ENCODE measurements around the gene APOO. TPM values are rescaled to one million over a fixed set of nuclear protein-coding genes. Genes with fewer than 3 reads are reported as not detected.
A peak's percentile ranks its signal among the peaks of the same experiment; 100 is the strongest.

The APOO gene
- total and polyA plus RNA-seq, 2 of the 4 experiments (the other 2 are of a cell fraction): 9.0 to 14.2 TPM

- ATAC-seq (ENCODE audit: low read depth) (no peak), DNase-seq (no peak)
- Histone ChIP-seq H3K23ac (ENCODE audit: low read depth, low read length) (no peak overlapping the region), H3K4ac (ENCODE audit: low read depth, low read length) (no peak overlapping the region), H3K14ac (replicated peaks; ENCODE audit: low read depth, low read length) (no peak overlapping the region), H4K91ac (ENCODE audit: insufficient read depth, low read depth, low read length) (no peak overlapping the region), H2BK20ac (ENCODE audit: low read depth, low read length) (no peak overlapping the region), H2AFZ (replicated peaks; ENCODE audit: low read length, poor library complexity) (peak overlapping the region; percentile 33), H4K5ac (ENCODE audit: low read depth, low read length) (no peak overlapping the region), H3K27me3 (ENCODE audit: control insufficient read depth, insufficient read depth, low read length) (peaks cover 2% of the 10 kb centered on the region; the same call in 1 of the 2 replicates), H3K9me1 (ENCODE audit: insufficient read depth, low read length) (no peaks in the 10 kb centered on the region), H3K9ac (ENCODE audit: low read depth, low read length) (no peak overlapping the region), H2BK15ac (ENCODE audit: low read depth, low read length) (no peak overlapping the region), H3K56ac (ENCODE audit: extremely low read depth, insufficient read depth, low read length) (no peak overlapping the region), H2BK120ac (ENCODE audit: low read depth, low read length) (no peak overlapping the region), H3K4me2 (ENCODE audit: low read depth, low read length) (no peak overlapping the region), H4K20me1 (ENCODE audit: insufficient read depth, low read length) (no peaks in the 10 kb centered on the region), H3K9me3 (ENCODE audit: control insufficient read depth, insufficient read depth, low read length) (no peaks in the 10 kb centered on the region), H3K18ac (ENCODE audit: low read depth, low read length) (no peak overlapping the region), H3K27ac (ENCODE audit: insufficient read depth, low read length) (no peak overlapping the region), H3K4me3 (ENCODE audit: insufficient read depth, low read depth, low read length) (no peak overlapping the region), H3K79me1 (ENCODE audit: low read depth in 1 of 2, low read length in 2 of 2) (no peaks in the 10 kb centered on the region), H3K36me3 (ENCODE audit: control insufficient read depth, insufficient read depth, low read length) (no peaks in the 10 kb centered on the region), H4K8ac (ENCODE audit: low read depth in 2 of 2, low read length in 2 of 2) (no peak overlapping the region), H2AK5ac (ENCODE audit: low read depth, low read length) (no peak overlapping the region), H2AK9ac (replicated peaks; ENCODE audit: low read depth, low read length, poor library complexity) (no peak overlapping the region), H2BK5ac (ENCODE audit: low read depth, low read length, poor library complexity, severe bottlenecking) (no peak overlapping the region), H3K4me1 (ENCODE audit: control insufficient read depth, insufficient read depth, low read length) (no peaks in the 10 kb centered on the region; the same call in 1 of the 2 replicates)
- dilution Hi-C loops (cut with HindIII; ENCODE audit: low sequenced_read_pairs, unreplicated experiment): no loop called here
- POLR2A ChIA-PET (ENCODE audit: unreplicated experiment): no interaction called here
- no TSS peak for BruUV-seq (replicated peaks)
- intact Hi-C loops (cut with micrococcal nuclease): no loop called here
- CTCF ChIA-PET: interaction anchor here (0.7 to 0.8 kb wide), 2 partner anchors 90 to 104 kb away, joined by 3 read pairs; no protein-coding TSS in a partner anchor
- WGBS, 2 experiments (ENCODE audit: extremely low coverage in 2 of 2, insufficient read length in 1 of 2): 26% methylated on average over 3 of the region's 12 CpGs; no CpG with 5 or more reads in 1 of the 2 experiments
- in situ Hi-C loops (cut with MboI; ENCODE audit: low sequenced_read_pairs): no loop called here
- no peak for TF ChIP-seq CHD1 (IDR thresholded peaks at IDR 0.05; ENCODE audit: low read depth, low read length)
- TF ChIP-seq FOS (IDR thresholded peaks at IDR 0.05; ENCODE audit: low read depth, low read length): no peak
- no peak for TF ChIP-seq NFE2L2 (IDR thresholded peaks at IDR 0.05; ENCODE audit: low read depth, low read length)
- TF ChIP-seq RCOR1 (IDR thresholded peaks at IDR 0.05; ENCODE audit: insufficient replicate concordance, low read length): no peak
- no peak for TF ChIP-seq MAFK (IDR thresholded peaks at IDR 0.05; ENCODE audit: low read depth, low read length)
- TF ChIP-seq MXI1 (IDR thresholded peaks at IDR 0.05; ENCODE audit: borderline replicate concordance, low read depth, low read length): no peak
- TF ChIP-seq CTCF (conservative IDR thresholded peaks at IDR 0.05; ENCODE audit: low read depth, low read length): no peak
- no peak for TF ChIP-seq ELK1 (IDR thresholded peaks at IDR 0.05; ENCODE audit: borderline replicate concordance, low read depth, low read length)
- TF ChIP-seq RFX5 (IDR thresholded peaks at IDR 0.05; ENCODE audit: low read depth, low read length): no peak
- no peak for TF ChIP-seq POLR2A (IDR thresholded peaks at IDR 0.05; ENCODE audit: low read depth, low read length)
- no peak for TF ChIP-seq CEBPB (IDR thresholded peaks at IDR 0.05; ENCODE audit: low read depth, low read length)
- no peak for TF ChIP-seq MAZ (IDR thresholded peaks at IDR 0.05; ENCODE audit: borderline replicate concordance, low read depth, low read length)
- no peak for TF ChIP-seq USF2 (IDR thresholded peaks at IDR 0.05; ENCODE audit: low read depth, low read length)
- TF ChIP-seq SMC3 (IDR thresholded peaks at IDR 0.05; ENCODE audit: low read depth, low read length): no peak
- TF ChIP-seq BHLHE40 (IDR thresholded peaks at IDR 0.05; ENCODE audit: low read depth, low read length): no peak
Measured at GRCh38 chrX:23797371-23798128, 110.2 kb downstream of the APOO start.
